ENCODE measurements around the gene NAXD. TPM values are rescaled to one million over a fixed set of nuclear protein-coding genes. Genes with fewer than 3 reads are reported as not detected.

The NAXD gene
- total RNA-seq, 1 experiment from 2014 or later = 9.4 TPM

DNA sequence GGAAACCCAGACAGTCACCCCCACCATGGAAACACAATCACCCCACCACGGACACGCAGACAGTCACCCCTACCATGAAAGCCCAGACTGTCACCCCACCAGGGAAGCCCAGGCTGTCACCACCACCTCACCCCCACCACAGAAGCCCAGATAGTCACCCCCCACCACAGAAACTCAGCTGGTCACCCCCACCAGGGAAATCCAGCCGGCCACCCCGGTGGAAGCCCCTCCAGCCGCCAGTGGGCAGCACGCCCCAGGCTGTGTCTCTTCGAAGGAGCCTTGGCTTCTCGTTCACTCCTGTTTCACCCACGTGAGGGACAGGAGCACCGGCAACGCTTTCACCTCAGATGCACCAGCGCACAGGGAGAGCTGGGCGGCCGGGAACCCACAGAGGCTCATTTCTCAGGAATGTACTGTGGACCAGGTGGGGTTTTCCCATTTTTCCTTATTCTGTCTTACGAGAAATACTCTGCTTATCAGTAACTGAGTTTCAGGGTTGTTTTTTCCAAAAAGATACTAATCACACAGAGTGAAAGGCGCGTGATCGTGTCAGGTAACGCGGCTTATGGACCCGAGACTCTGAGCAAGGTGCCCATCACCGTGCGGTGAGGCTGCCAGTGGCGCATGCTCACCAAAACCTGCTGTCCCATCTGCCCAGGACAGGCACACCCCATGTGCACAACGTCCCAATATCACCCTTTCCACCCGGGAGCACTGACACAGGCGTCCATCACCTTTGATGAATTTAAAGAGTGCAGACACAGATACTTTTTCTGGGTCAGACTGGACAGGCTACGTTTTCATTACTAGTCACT is 62.6 kb downstream of the NAXD start:
- in situ Hi-C loops (cut with HindIII; ENCODE audit: low pct_unique_long_range_greater_than_20kb, low sequenced_read_pairs) = no loop called here
- DNase-seq (ENCODE audit: low read depth) = no peak

DNA sequence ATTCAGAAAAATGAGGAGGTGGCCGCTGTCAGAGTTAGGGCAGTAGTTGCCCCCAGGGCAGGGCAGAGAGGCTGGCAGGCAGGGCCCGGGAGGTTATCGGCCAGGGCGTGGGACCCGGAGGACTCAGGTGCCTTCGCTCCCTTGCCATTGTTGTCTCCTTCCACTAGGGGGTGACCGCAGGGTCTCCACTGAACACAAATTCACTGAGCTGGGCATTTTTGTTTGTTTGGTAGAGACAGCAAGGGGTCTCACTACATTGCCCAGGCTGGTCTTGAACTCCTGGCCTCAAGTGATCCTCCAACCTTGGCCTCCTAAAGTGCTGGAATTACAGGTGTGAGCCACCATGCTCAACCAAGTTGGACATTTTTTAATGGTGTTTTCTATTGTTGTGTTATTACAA is 65.5 kb downstream of the NAXD start:
- in situ Hi-C loops (cut with HindIII; ENCODE audit: low pct_unique_long_range_greater_than_20kb, low sequenced_read_pairs) = no loop called here
- no peak for DNase-seq (ENCODE audit: low read depth)

- in situ Hi-C loops (cut with HindIII; ENCODE audit: low pct_unique_long_range_greater_than_20kb, low sequenced_read_pairs) = no loop called here
- DNase-seq (ENCODE audit: low read depth) = no peak
Observed at GRCh38 chr13:110681868-110682550, 66.7 kb downstream of the NAXD start.

- no peak for DNase-seq (ENCODE audit: low read depth)
- in situ Hi-C loops (cut with HindIII; ENCODE audit: low pct_unique_long_range_greater_than_20kb, low sequenced_read_pairs) = no loop called here
Observed at GRCh38 chr13:110682746-110683145, 67.4 kb downstream of the NAXD start.

- in situ Hi-C loops (cut with HindIII; ENCODE audit: low pct_unique_long_range_greater_than_20kb, low sequenced_read_pairs) = no loop called here
- no peak for DNase-seq (ENCODE audit: low read depth)
Observed at GRCh38 chr13:110683203-110683883, 68.0 kb downstream of the NAXD start.

- DNase-seq (ENCODE audit: low read depth) = no peak
- in situ Hi-C loops (cut with HindIII; ENCODE audit: low pct_unique_long_range_greater_than_20kb, low sequenced_read_pairs) = no loop called here
Observed at GRCh38 chr13:110683921-110684320, 68.6 kb downstream of the NAXD start.

- DNase-seq (ENCODE audit: low read depth) = no peak
- in situ Hi-C loops (cut with HindIII; ENCODE audit: low pct_unique_long_range_greater_than_20kb, low sequenced_read_pairs) = no loop called here
Observed at GRCh38 chr13:110684388-110685056, 69.2 kb downstream of the NAXD start.

DNA sequence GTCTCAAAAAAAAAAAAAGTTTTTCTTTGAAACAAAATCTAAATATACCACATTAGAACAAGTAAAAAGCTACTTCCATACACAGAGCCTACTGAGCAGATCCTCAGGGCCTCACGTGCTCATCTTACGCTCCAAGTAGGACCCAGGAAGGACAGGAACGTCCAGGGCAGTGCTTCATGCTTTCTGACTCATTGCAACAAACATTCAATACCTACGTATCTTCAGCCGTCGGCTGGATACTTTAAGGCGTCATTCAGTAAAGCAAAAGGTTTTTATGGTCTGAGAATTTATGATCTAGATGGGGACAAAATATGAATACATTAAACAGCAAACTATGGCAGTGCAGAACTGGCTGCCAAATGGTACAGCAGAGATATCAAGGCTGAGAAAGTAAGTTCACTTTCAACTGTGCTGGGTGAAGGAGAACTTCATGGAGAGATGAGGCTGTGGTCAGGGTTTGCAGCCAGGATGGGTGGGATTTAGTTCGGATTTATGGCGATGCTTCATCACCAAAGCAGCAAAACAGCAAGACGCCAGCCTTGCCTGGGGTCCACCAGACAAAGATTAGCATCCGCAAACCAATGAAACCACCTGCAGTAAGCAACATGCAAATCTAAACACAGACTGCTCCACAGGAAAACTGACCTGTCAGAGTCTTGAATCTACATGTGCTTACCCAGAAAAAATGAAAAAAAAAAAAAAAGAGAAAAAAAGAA is 70.1 kb downstream of the NAXD start:
- DNase-seq (ENCODE audit: low read depth) = no peak
- in situ Hi-C loops (cut with HindIII; ENCODE audit: low pct_unique_long_range_greater_than_20kb, low sequenced_read_pairs) = no loop called here

- in situ Hi-C loops (cut with HindIII; ENCODE audit: low pct_unique_long_range_greater_than_20kb, low sequenced_read_pairs) = no loop called here
- no peak for DNase-seq (ENCODE audit: low read depth)
Observed at GRCh38 chr13:110687736-110688135, 72.4 kb downstream of the NAXD start.

- no peak for DNase-seq (ENCODE audit: low read depth)
- in situ Hi-C loops (cut with HindIII; ENCODE audit: low pct_unique_long_range_greater_than_20kb, low sequenced_read_pairs) = no loop called here
Observed at GRCh38 chr13:110689041-110689440, 73.7 kb downstream of the NAXD start.

Other genes starting within 250 kb of the NAXD start
- 21.3 and 30.5 TPM in 2 replicates for gene RAB20, start 53.8 kb upstream of the NAXD start, total RNA-seq (2014; rRNA removed; shearing (Covaris generic); ENCODE audit: low replicate concordance)
- 41.2 and 45.6 TPM in 2 replicates for gene CARS2, start 90.6 kb downstream of the NAXD start, total RNA-seq (2014; rRNA removed; shearing (Covaris generic); ENCODE audit: low replicate concordance)
- 8.1 and 13.7 TPM in 2 replicates for gene ING1, start 98.2 kb downstream of the NAXD start, total RNA-seq (2014; rRNA removed; shearing (Covaris generic); ENCODE audit: low replicate concordance)

Data from Caki2 (cell line).